HG02885 (cell line): ENCODE data around the gene UBE2L3.
"Not testable (repeated sequence)": the region's sequence is repeated elsewhere in the genome, so short reads cannot be mapped to it uniquely, and the experiment has no call there.

Source experiments
- ATAC-seq: cut with Tn5 transposase; IDR thresholded peaks from one replicate; pipeline ENCODE4 v1.9.1; 2021; ENCODE audit warnings: mild to moderate bottlenecking; ENCODE audit not compliant: unreplicated experiment, poor library complexity

Gene UBE2L3

GRCh38 chr22:21624880-21625791 lies 57.6 kb downstream of the UBE2L3 start:
- ATAC-seq = no peak

GRCh38 chr22:21626073-21626734 lies 58.7 kb downstream of the UBE2L3 start:
- no peak for ATAC-seq

- no peak for ATAC-seq
Measured at GRCh38 chr22:21626735-21627469, 59.4 kb downstream of the UBE2L3 start.

DNA sequence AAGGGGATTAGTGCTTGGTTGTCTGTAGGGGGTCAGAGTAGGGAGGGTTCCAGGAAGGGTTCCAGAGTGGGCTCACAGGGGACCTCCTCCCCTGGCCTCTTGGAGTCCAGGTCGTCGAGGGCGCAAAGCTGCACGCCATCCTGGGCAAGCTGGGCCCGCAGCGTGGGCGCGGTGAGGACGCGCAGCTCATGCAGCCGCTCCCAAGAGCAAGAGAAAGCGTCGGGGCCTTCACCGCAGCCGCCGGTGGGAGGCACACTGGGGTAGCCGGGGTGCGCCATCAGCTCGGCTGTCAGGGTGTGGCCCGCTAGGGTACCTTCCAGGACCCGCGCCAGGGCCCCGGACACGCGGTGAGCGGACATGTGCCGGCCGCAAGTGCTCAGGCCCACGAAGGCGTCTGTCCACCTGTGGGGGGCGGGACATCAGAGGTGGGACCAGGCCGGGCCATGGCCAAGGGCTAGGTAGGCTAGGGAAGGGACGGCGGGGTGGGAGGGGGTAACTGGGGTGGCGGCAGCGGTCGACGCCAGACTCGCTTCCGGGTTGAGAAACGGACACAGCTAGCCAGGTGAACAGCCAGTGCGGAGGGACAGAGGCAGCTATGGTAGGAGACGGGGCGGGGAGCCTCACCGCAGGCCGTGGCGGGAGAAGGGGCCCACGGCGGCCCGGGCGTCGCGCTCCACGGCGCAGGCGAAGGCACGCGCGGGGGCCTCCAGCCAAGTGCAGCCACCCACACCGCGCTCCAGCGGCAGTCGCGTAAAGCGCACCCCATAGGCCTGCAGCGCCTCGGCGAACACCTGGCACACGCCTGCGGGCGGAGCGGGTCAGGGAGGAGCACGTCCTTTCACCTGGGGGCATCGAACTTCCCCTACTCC lies 61.1 kb downstream of the UBE2L3 start:
- peak; percentile 26 for ATAC-seq

- ATAC-seq = peak; percentile 78
Measured at GRCh38 chr22:21629255-21630149, 62.0 kb downstream of the UBE2L3 start, which contains the start of gene YDJC. YDJC (minus strand) TSS chr22:21630022; CDS start chr22:21630014, 8 bp downstream.

GRCh38 chr22:21631025-21631424 lies 63.5 kb downstream of the UBE2L3 start:
- ATAC-seq = no peak

DNA sequence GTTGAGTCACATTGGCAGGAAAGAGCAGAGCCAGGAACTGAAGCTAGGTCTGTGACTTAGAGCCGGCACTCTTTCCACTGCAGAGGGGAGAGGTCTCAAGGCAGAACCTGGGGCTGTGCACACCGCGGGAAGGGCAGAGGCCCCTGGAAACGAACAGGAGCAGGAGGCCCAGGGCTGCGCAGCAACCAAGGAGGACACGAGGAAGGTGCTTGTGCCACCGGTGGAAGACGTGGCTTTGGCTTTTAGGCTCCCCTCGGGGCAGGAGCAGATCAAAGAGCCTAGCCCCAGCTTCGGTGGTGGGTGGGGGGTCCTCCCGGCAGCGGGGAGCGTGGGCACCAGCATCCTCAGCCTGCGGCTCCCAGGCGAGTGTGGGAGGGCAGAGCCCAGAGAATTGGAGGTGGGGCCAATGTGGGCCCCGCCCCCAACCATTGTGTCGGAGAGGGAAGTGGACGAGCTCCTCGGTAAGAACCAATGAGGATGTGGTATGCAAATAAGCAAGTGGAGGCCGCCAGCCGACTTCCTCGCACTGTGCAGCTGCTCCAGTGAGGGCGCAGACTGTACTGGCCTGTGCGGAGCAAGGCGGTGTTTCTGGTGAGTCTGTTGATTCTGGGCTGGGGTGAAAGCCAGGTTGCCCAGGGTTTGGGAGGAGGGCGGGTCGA lies 64.9 kb downstream of the UBE2L3 start, which contains the start of gene CCDC116:
Gene CCDC116, plus strand, starts transcription at position 524 of the 659 bp plus-strand sequence. CDS start 422 bp downstream, outside the sequence.
- ATAC-seq = no peak

- no peak for ATAC-seq
Measured at GRCh38 chr22:21632931-21633330, 65.4 kb downstream of the UBE2L3 start.

GRCh38 chr22:21633481-21633880 lies 66.0 kb downstream of the UBE2L3 start:
- no peak for ATAC-seq

GRCh38 chr22:21634081-21634480 lies 66.6 kb downstream of the UBE2L3 start:
- ATAC-seq = no peak

GRCh38 chr22:21634844-21635243 lies 67.3 kb downstream of the UBE2L3 start:
- ATAC-seq = no peak

GRCh38 chr22:21635771-21636510 lies 68.4 kb downstream of the UBE2L3 start:
- ATAC-seq = no peak

DNA sequence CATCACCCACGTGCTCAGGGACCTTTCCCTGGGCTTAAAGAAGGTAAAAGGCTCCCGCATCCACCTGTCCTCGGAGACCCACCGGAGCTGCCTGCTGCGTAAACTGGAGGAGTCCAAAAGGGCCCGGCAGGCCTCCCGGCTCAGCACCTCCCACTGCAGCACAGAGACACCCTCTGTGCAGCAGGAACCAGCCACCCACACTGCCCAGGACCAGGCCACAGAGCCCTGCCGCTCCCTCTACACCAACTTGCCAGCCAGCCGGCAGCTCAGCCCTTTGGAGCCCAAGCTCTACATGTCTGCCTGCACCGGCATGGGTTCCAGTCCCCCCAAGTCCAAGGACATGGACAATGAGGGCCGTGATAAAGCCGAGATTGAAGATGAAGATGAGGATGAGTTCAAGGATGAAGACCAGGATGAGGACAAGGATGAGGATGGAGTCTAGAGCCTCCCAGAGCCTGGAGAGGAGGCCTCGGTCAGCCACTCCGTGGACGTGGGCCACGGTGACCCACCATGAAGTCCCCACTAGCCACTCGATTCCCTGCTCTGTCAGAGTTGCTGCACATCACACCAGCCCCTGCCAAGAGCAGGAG lies 69.2 kb downstream of the UBE2L3 start:
- ATAC-seq = no peak

- not testable (repeated sequence) for ATAC-seq
Measured at GRCh38 chr22:21637450-21637849, 69.9 kb downstream of the UBE2L3 start.

DNA sequence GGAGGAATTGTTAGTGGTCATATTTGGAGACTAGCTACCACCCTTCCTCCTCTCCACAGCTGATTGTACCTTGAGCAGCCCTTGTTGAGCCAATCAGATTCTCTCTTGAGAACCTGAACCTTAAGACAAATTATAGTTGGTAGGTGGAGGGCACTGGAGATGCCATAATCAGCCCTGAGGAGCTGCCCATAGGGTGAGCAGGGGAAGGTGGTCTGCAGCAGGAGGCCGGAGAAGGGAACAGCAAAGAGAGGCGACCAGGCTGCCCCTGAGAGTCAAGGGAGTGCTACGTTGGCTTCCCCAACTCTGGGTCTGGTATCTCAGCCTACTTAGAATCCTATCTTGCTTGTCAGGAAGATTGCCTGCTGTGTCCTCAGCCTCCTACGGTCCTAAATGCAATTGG lies 71.8 kb downstream of the UBE2L3 start:
- no peak for ATAC-seq

GRCh38 chr22:21640810-21641209 lies 73.3 kb downstream of the UBE2L3 start:
- ATAC-seq = no peak

GRCh38 chr22:21641417-21641788 lies 73.9 kb downstream of the UBE2L3 start:
- peak; percentile 14 for ATAC-seq
